Measurements from ENCODE around the gene SPINT4.
"Not testable (repeated sequence)": the region's sequence is repeated elsewhere in the genome, so short reads cannot be mapped to it uniquely, and the experiment has no call there.

Gene SPINT4

DNA sequence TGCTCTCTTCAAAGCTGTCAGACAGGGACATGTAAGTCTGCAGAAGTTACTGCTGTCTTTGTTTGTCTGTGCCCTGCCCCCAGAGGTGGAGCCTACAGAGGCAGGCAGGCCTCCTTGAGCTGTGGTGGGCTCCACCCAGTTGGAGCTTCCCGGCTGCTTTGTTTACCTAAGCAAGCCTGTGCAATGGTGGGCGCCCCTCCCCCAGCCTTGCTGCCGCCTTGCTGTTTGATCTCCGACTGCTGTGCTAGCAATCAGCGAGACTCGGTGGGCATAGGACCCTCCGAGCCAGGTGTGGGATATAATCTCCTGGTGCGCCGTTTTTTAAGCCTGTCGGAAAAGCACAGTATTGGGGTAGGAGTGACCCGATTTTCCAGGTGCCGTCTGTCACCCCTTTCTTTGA is 28.8 kb upstream of the SPINT4 start:
- not testable (repeated sequence) for DNase-seq; H3K36me3 ChIP-seq (ENCODE audit: control insufficient read depth in 1 of 2, insufficient read depth in 2 of 2, low read length in 2 of 2); H2BK120ac ChIP-seq (ENCODE audit: insufficient read depth, low read length, poor library complexity); H3K23ac ChIP-seq (ENCODE audit: low read length); H3K4me3 ChIP-seq (ENCODE audit: low read depth, low read length); H3K27ac ChIP-seq (ENCODE audit: low read depth, low read length); H3K4me2 ChIP-seq (ENCODE audit: low read length); H4K12ac ChIP-seq (ENCODE audit: low read depth, low read length); H3K14ac ChIP-seq (ENCODE audit: low read length); H2BK12ac ChIP-seq (ENCODE audit: low read length); H3K4ac ChIP-seq (ENCODE audit: low read depth, low read length); H3K9me3 ChIP-seq (ENCODE audit: insufficient read depth, low read depth, low read length); H2BK5ac ChIP-seq (ENCODE audit: low read depth, low read length, poor library complexity); H3K4me1 ChIP-seq (ENCODE audit: control insufficient read depth in 1 of 2, insufficient read depth in 2 of 2, low read length in 2 of 2); H2AFZ ChIP-seq (ENCODE audit: insufficient read depth, low read length, poor library complexity); H3K18ac ChIP-seq (ENCODE audit: low read length); H4K8ac ChIP-seq (ENCODE audit: low read depth, low read length); H3K79me1 ChIP-seq (ENCODE audit: low read length); H3K9ac ChIP-seq (ENCODE audit: low read length); H3K27me3 ChIP-seq (ENCODE audit: insufficient read depth, low read length); H3K79me2 ChIP-seq (ENCODE audit: control insufficient read depth, insufficient read depth, low read length, poor library complexity); H2AK5ac ChIP-seq (ENCODE audit: low read length); H4K91ac ChIP-seq (ENCODE audit: low read depth, low read length)
- WGBS (ENCODE audit: extremely low coverage, insufficient coverage, insufficient read length): no CpG with 5 or more reads among the region's 12 CpGs

DNA sequence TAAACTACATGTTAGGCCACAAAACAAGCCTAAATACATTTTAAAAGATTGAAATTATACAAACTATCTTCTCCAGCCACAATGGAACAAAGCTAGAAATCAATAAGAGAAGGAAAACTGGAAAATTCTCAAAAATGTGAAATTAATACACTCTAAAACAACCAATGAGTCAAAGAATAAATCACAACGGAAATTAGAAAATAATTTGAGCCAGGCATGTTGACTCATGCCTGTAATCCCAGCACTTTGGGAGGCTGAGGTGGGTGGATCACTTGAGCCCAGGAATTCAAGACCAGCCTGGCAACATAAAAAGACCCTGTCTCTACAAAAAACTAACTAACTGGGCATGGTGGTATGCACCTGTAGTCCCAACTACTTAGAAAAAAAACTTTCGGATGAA is 26.7 kb upstream of the SPINT4 start:
- no peak overlapping the region for H4K12ac ChIP-seq (ENCODE audit: low read depth, low read length)
- no peak overlapping the region for H2AK5ac ChIP-seq (ENCODE audit: low read length)
- no peaks in the 10 kb centered on the region for H3K36me3 ChIP-seq (ENCODE audit: control insufficient read depth in 1 of 2, insufficient read depth in 2 of 2, low read length in 2 of 2)
- H3K4me1 ChIP-seq (ENCODE audit: control insufficient read depth in 1 of 2, insufficient read depth in 2 of 2, low read length in 2 of 2): no peaks in the 10 kb centered on the region
- no peaks in the 10 kb centered on the region for H3K9me3 ChIP-seq (ENCODE audit: insufficient read depth, low read depth, low read length)
- H3K9ac ChIP-seq (ENCODE audit: low read length): no peak overlapping the region
- no peak overlapping the region for H2BK5ac ChIP-seq (ENCODE audit: low read depth, low read length, poor library complexity)
- H3K4ac ChIP-seq (ENCODE audit: low read depth, low read length): no peak overlapping the region
- H3K18ac ChIP-seq (ENCODE audit: low read length): no peak overlapping the region
- DNase-seq: no peak
- H2AFZ ChIP-seq (ENCODE audit: insufficient read depth, low read length, poor library complexity): no peak overlapping the region
- no peak overlapping the region for H2BK12ac ChIP-seq (ENCODE audit: low read length)
- H3K27ac ChIP-seq (ENCODE audit: low read depth, low read length): no peak overlapping the region
- no peak overlapping the region for H4K91ac ChIP-seq (ENCODE audit: low read depth, low read length)
- no CpG with 5 or more reads among the region's 2 CpGs for WGBS (ENCODE audit: extremely low coverage, insufficient coverage, insufficient read length)
- H3K79me1 ChIP-seq (ENCODE audit: low read length): no peaks in the 10 kb centered on the region
- H3K4me2 ChIP-seq (ENCODE audit: low read length): no peak overlapping the region
- no peaks in the 10 kb centered on the region for H3K27me3 ChIP-seq (ENCODE audit: insufficient read depth, low read length)
- no peak overlapping the region for H3K23ac ChIP-seq (ENCODE audit: low read length)
- no peaks in the 10 kb centered on the region for H3K79me2 ChIP-seq (ENCODE audit: control insufficient read depth, insufficient read depth, low read length, poor library complexity)
- no peak overlapping the region for H3K14ac ChIP-seq (ENCODE audit: low read length)
- no peak overlapping the region for H4K8ac ChIP-seq (ENCODE audit: low read depth, low read length)
- no peak overlapping the region for H2BK120ac ChIP-seq (ENCODE audit: insufficient read depth, low read length, poor library complexity)
- no peak overlapping the region for H3K4me3 ChIP-seq (ENCODE audit: low read depth, low read length)

DNA sequence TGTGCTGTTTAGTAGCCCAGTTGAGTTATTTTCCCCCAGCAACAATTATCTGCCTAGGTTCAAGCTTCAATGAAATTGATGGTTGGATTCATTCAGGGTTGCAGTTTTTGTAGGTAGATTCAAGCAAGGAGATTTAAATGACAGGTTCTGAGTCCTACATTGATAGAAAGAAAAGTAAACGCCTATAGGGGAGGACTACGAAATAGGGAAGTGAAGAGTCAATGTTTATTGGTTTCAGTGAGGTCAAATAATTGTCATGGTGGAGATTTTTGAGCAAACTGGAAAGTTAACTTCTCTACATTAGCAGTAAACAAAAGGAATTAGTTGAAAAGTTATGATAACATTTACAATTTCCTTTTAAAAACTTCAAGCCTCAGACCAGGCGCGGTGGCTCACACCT is 21.0 kb upstream of the SPINT4 start:
- no peak overlapping the region for H2BK120ac ChIP-seq (ENCODE audit: insufficient read depth, low read length, poor library complexity)
- H2BK5ac ChIP-seq (ENCODE audit: low read depth, low read length, poor library complexity): no peak overlapping the region
- no peak overlapping the region for H2BK12ac ChIP-seq (ENCODE audit: low read length)
- WGBS (ENCODE audit: extremely low coverage, insufficient coverage, insufficient read length): no CpG with 5 or more reads among the region's 4 CpGs
- H2AFZ ChIP-seq (ENCODE audit: insufficient read depth, low read length, poor library complexity): no peak overlapping the region
- no peak overlapping the region for H4K91ac ChIP-seq (ENCODE audit: low read depth, low read length)
- DNase-seq: peak in 1 of 2 donors; percentile 10
- H3K4me2 ChIP-seq (ENCODE audit: low read length): no peak overlapping the region
- no peaks in the 10 kb centered on the region for H3K79me2 ChIP-seq (ENCODE audit: control insufficient read depth, insufficient read depth, low read length, poor library complexity)
- no peak overlapping the region for H3K9ac ChIP-seq (ENCODE audit: low read length)
- H3K14ac ChIP-seq (ENCODE audit: low read length): no peak overlapping the region
- H3K27me3 ChIP-seq (ENCODE audit: insufficient read depth, low read length): no peaks in the 10 kb centered on the region
- H4K12ac ChIP-seq (ENCODE audit: low read depth, low read length): no peak overlapping the region
- H3K4me1 ChIP-seq (ENCODE audit: control insufficient read depth in 1 of 2, insufficient read depth in 2 of 2, low read length in 2 of 2): no peaks in the 10 kb centered on the region
- H3K79me1 ChIP-seq (ENCODE audit: low read length): no peaks in the 10 kb centered on the region
- no peak overlapping the region for H3K4me3 ChIP-seq (ENCODE audit: low read depth, low read length)
- no peak overlapping the region for H3K18ac ChIP-seq (ENCODE audit: low read length)
- H3K9me3 ChIP-seq (ENCODE audit: insufficient read depth, low read depth, low read length): no peaks in the 10 kb centered on the region
- no peak overlapping the region for H3K4ac ChIP-seq (ENCODE audit: low read depth, low read length)
- no peak overlapping the region for H4K8ac ChIP-seq (ENCODE audit: low read depth, low read length)
- no peak overlapping the region for H3K23ac ChIP-seq (ENCODE audit: low read length)
- H2AK5ac ChIP-seq (ENCODE audit: low read length): no peak overlapping the region
- no peaks in the 10 kb centered on the region for H3K36me3 ChIP-seq (ENCODE audit: control insufficient read depth in 1 of 2, insufficient read depth in 2 of 2, low read length in 2 of 2)
- no peak overlapping the region for H3K27ac ChIP-seq (ENCODE audit: low read depth, low read length)

DNA sequence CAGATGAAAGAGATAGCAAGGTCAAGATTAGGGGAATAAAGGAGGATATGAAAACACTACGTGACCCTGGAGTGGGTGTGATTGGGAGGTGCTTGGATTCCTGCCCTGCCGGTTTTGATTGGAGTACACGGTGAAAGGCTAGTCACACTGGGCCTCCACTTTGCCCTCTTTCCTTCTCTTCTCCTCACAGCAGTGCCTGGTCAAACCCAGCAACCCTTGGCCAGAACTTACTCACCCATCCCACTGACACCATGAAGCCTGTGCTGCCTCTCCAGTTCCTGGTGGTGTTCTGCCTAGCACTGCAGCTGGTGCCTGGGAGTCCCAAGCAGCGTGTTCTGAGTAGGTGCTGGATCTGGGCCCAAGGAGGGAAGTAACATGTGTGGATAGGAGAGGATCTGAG is 20.3 kb upstream of the SPINT4 start, which contains the start of gene WFDC13:
Gene WFDC13, plus strand, starts transcription at position 166 of the 400 bp plus-strand sequence. Its CDS starts 86 bp downstream, at position 252.
- no peak within 1 kb of the TSS for H2BK5ac ChIP-seq (ENCODE audit: low read depth, low read length, poor library complexity)
- no peak within 1 kb of the TSS for H2BK12ac ChIP-seq (ENCODE audit: low read length)
- H4K12ac ChIP-seq (ENCODE audit: low read depth, low read length): no peak within 1 kb of the TSS
- H2BK120ac ChIP-seq (ENCODE audit: insufficient read depth, low read length, poor library complexity): no peak within 1 kb of the TSS
- no peak within 1 kb of the TSS for H3K9ac ChIP-seq (ENCODE audit: low read length)
- H3K36me3 ChIP-seq (ENCODE audit: control insufficient read depth in 1 of 2, insufficient read depth in 2 of 2, low read length in 2 of 2): no peaks in the 10 kb centered on the region
- no peak within 1 kb of the TSS for H4K8ac ChIP-seq (ENCODE audit: low read depth, low read length)
- no peak within 1 kb of the TSS for H3K14ac ChIP-seq (ENCODE audit: low read length)
- no peak within 1 kb of the TSS for H2AFZ ChIP-seq (ENCODE audit: insufficient read depth, low read length, poor library complexity)
- no peak within 1 kb of the TSS for H3K4me2 ChIP-seq (ENCODE audit: low read length)
- no peak within 1 kb of the TSS for H4K91ac ChIP-seq (ENCODE audit: low read depth, low read length)
- H3K27ac ChIP-seq (ENCODE audit: low read depth, low read length): no peak within 1 kb of the TSS
- H3K9me3 ChIP-seq (ENCODE audit: insufficient read depth, low read depth, low read length): no peaks in the 10 kb centered on the region
- H3K4me3 ChIP-seq (ENCODE audit: low read depth, low read length): no peak within 1 kb of the TSS
- no peak within 1 kb of the TSS for H3K18ac ChIP-seq (ENCODE audit: low read length)
- H3K4me1 ChIP-seq (ENCODE audit: control insufficient read depth in 1 of 2, insufficient read depth in 2 of 2, low read length in 2 of 2): no peaks in the 10 kb centered on the region
- no peak for DNase-seq
- WGBS (ENCODE audit: extremely low coverage, insufficient coverage, insufficient read length): no CpG with 5 or more reads among the region's 4 CpGs
- no peaks in the 10 kb centered on the region for H3K27me3 ChIP-seq (ENCODE audit: insufficient read depth, low read length)
- H3K79me1 ChIP-seq (ENCODE audit: low read length): no peaks in the 10 kb centered on the region
- no peak within 1 kb of the TSS for H3K4ac ChIP-seq (ENCODE audit: low read depth, low read length)
- H2AK5ac ChIP-seq (ENCODE audit: low read length): no peak within 1 kb of the TSS
- no peak within 1 kb of the TSS for H3K23ac ChIP-seq (ENCODE audit: low read length)
- no peaks in the 10 kb centered on the region for H3K79me2 ChIP-seq (ENCODE audit: control insufficient read depth, insufficient read depth, low read length, poor library complexity)

Measured in trophoblast cell (in vitro differentiated cells and primary cell).